Ovary (tissue), 9 donors: Measurements from ENCODE around the gene RFFL. TPM values are rescaled to one million over a fixed set of nuclear protein-coding genes. Genes with fewer than 3 reads are reported as not detected.
"Not testable (repeated sequence)": the region's sequence is repeated elsewhere in the genome, so short reads cannot be mapped to it uniquely, and the experiment has no call there.

Experiments used
- DNase-seq, 5 donors: peaks; one replicate each; pipeline ENCODE4 v3.0.0-alpha.2; 2019 to 2020
- H3K27ac ChIP-seq, 2 donors: fragments of 200-600 bp; one replicate each; pipeline versions ENCODE4 v1.5.1 to v1.8.0; 2019 to 2022
- H3K27me3 ChIP-seq: fragments of 200-600 bp; one replicate; pipeline ENCODE4 v1.8.0; 2022
- H3K36me3 ChIP-seq: fragments of 200-600 bp; sonication (generic); one replicate; pipeline ENCODE4 v1.5.1; 2019
- H3K4me1 ChIP-seq: one replicate; pipeline ENCODE4 v1.8.1; 2013; ENCODE audit warnings: mild to moderate bottlenecking, moderate library complexity; ENCODE audit not compliant: insufficient read depth
- H3K4me3 ChIP-seq: fragments of 200-600 bp; sonication (generic); one replicate; pipeline ENCODE4 v1.5.1; 2017
- H3K9me3 ChIP-seq, 2 donors: fragments of 200-600 bp in 1 of 2; sonication (generic) in 1 of 2; one replicate each; pipeline versions ENCODE4 v1.5.1 to v1.8.1; 2013 to 2019; ENCODE audit warnings: mild to moderate bottlenecking in 1 of 2, moderate library complexity in 1 of 2
- EP300 ChIP-seq: sonication (generic); formaldehyde crosslinking; IDR thresholded peaks from one replicate; pipeline ENCODE4 v1.6.1; 2017; ENCODE audit warnings: antibody characterized with exemption
- POLR2A ChIP-seq: fragments of 450-650 bp; IDR thresholded peaks from one replicate; pipeline ENCODE4 v1.6.1; 2017; ENCODE audit warnings: antibody characterized with exemption, mild to moderate bottlenecking, moderate library complexity
- WGBS, 3 donors: extraction: QIAGEN DNeasy Blood & Tissue Kit in 1 of 3; methylation state at CpG; one replicate each; pipeline versions ENCODE4 v1.1.5 to v1.1.7; 2013 to 2017; 5-methylcytosine and 5-hydroxymethylcytosine counted together
- intact Hi-C, 4 donors: fragments of 100-400 bp; cut with DNase I; formaldehyde crosslinking; loops; one replicate each; pipeline versions ENCODE4 v1.11.0 to v1.15.1; 2022 to 2023
- polyA plus RNA-seq, 2 donors: library from polyadenylated mRNA; stranded (reverse); fragments of 200-250 nt in 1 of 2; fragments of 350-450 nt in 1 of 2; fragmentation: Illumina TruSeq in 1 of 2; extraction: RNeasy Lipid Tissue Mini Kit (QIAGEN cat#74804) in 1 of 2; gene quantifications; one replicate each; pipeline ENCODE4 v1.2.3, GENCODE V29; 2013 to 2014
- total RNA-seq, 7 donors: library from RNA; depleted of rRNA in 2 of 7; stranded (reverse); fragments of >200 nt in 2 of 7; fragmentation: NEBNext Ultra II Directional in 3 of 7; extraction: Animal tissue kit (Norgen Biotek cat#: 25700) in 3 of 7; gene quantifications; one replicate each; pipeline versions ENCODE4 v1.1.0 to v1.2.4, GENCODE V29; 2016 to 2023
- TF ChIP-seq, protein P1 (sequence below), 3 donors: fragments of 450-650 bp in 2 of 3; fragments of 200-600 bp in 1 of 3; IDR thresholded peaks; one replicate each; pipeline versions ENCODE4 v1.5.1 to v1.8.0; 2016 to 2022; ENCODE audit warnings: antibody characterized with exemption in 3 of 3, mild to moderate bottlenecking in 1 of 3
- donor health status: DM: no; HTN: no; CAD: no; lungs with moderate emphysema.
- donor health status: DM: no; HTN: no; CAD: no.
- donor health status: Bipolar disorder and iron deficiency.
- donor health status: DM: yes; HTN: yes; CAD: no.
- donor health status: DM: no; HTN: no; CAD: no.
- donor health status: DM: yes; HTN: yes; CAD: no.

Gene RFFL
- total and polyA plus RNA-seq, 9 donors: 6.3 to 23.9 (median 18.5) TPM

DNA sequence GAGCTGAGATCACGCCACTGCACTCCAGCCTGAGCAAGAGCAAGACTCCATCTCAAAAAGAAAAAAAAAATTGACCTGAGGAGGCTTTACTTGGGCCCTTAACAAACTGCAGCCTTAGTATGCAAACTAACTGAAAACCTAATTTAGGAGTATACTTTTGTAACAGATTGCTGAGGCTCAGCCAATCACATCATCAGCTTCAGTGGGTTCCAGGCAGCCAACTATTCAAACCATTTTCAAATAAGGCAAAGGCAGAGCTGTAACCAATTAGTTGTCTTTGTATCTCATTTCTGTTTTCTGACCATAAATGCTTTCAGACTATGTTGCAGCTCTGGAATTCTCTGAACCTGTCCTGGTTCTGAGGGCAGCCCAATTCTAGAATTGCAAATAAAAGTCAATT, 32.2 kb upstream of the RFFL start:
- Histone ChIP-seq H3K9me3 (no peaks in the 10 kb centered on the region), H3K4me3 (no peak overlapping the region), H3K36me3 (no peaks in the 10 kb centered on the region), H3K27ac (no peak overlapping the region), H3K4me1 (no peaks in the 10 kb centered on the region), H3K27me3 (no peaks in the 10 kb centered on the region)
- intact Hi-C loops: no loop called here
- WGBS, 3 donors: 96 to 100% (median 98%) methylated on average over 1 of the region's 1 CpG
- no peak for DNase-seq
- no peak for TF ChIP-seq POLR2A
- TF ChIP-seq EP300: no peak
- TF ChIP-seq, protein P1, sequence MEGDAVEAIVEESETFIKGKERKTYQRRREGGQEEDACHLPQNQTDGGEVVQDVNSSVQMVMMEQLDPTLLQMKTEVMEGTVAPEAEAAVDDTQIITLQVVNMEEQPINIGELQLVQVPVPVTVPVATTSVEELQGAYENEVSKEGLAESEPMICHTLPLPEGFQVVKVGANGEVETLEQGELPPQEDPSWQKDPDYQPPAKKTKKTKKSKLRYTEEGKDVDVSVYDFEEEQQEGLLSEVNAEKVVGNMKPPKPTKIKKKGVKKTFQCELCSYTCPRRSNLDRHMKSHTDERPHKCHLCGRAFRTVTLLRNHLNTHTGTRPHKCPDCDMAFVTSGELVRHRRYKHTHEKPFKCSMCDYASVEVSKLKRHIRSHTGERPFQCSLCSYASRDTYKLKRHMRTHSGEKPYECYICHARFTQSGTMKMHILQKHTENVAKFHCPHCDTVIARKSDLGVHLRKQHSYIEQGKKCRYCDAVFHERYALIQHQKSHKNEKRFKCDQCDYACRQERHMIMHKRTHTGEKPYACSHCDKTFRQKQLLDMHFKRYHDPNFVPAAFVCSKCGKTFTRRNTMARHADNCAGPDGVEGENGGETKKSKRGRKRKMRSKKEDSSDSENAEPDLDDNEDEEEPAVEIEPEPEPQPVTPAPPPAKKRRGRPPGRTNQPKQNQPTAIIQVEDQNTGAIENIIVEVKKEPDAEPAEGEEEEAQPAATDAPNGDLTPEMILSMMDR (IDR thresholded peaks at IDR 0.05): no peak

DNA sequence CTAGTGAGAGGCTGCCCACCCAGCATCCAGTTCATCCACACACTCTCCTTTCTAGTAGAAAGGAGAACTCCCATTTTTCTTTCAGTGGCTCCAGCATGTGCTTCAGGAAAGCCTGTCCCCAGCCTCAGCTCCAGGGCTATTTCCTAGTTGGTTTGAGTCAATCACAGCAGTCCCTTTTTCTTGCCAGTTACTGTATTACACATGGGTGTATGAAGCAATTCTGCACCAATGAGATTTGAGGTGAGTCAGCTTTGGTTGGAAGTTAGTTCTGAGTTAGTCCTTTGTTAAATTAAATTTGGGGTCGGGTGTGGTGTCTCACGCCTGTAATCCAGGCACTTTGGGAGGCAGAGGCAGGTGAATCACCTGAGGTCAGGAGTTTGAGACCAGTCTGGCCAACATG, 31.4 kb upstream of the RFFL start:
- no peaks in the 10 kb centered on the region for H3K36me3 ChIP-seq
- no peaks in the 10 kb centered on the region for H3K4me1 ChIP-seq
- no peak for DNase-seq
- TF ChIP-seq EP300 (no peak), POLR2A (no peak)
- TF ChIP-seq, protein P1 (IDR thresholded peaks at IDR 0.05): no peak
- no peaks in the 10 kb centered on the region for H3K9me3 ChIP-seq
- H3K4me3 ChIP-seq: no peak overlapping the region
- intact Hi-C loops: no loop called here
- no peaks in the 10 kb centered on the region for H3K27me3 ChIP-seq
- no peak overlapping the region for H3K27ac ChIP-seq
- WGBS, 3 donors: 84 to 91% (median 88%) methylated on average over 2 of the region's 2 CpGs

DNA sequence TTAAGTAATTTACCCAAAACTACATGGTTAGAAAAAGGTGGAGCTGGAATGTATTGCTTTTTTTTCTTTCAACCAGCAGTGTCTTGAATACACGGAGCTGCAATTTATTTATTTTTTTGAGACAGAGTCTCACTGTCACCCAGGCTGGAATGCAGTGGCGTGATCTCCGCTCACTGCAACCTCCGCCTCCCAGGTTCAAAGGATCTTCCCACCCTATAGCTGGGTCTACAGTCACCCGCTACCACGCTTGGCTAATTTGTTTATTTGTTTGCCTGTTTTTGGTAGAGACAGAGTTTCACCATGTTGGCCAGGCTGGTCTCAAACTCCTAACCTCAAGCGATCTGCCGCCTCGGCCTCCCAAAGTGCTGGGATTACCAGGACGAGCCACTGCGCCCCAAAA, 27.2 kb upstream of the RFFL start:
- H3K4me3 ChIP-seq, H3K4me1 ChIP-seq, H3K27ac ChIP-seq, intact Hi-C loops, H3K27me3 ChIP-seq, H3K9me3 ChIP-seq, H3K36me3 ChIP-seq, DNase-seq: not testable (repeated sequence)
- WGBS, 3 donors: 82 to 86% (median 83%) methylated on average over 11 of the region's 11 CpGs

DNA sequence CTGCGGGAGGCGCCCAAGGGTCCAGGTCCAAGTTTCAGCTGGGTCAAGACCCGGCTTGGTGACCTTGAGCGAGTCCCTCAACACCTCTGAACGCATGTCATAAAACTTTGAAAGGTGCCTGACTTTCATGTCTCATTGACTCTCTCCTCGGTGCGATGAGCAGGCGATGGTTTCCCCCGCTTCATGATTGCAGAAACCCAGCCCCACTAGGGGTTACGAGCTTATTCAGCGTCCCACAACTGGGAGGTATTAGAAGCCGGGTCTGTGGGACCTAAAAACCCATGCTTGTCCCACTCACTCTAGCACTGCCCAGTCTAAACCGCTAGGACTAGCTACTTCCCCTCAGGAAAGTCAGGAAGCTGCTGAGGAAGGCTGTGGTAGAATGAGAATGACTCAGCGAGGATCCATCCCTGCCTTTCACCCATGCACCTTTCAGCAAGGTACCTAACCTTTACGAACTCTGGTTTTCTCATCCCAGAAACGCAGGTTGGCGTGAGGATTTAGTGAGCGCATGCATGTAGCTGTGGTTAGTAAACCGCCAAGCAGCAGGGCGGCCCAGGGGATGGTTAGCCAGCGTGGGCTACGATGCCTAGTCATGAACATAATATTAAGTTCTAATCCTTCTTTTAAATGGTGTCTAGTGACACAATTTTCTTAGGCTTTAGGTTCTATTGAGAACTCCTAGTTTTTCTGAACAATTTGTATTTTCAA, 26.2 kb upstream of the RFFL start:
- peaks cover 6% of the 10 kb centered on the region for H3K4me1 ChIP-seq
- H3K9me3 ChIP-seq: no peaks in the 10 kb centered on the region
- H3K36me3 ChIP-seq: no peaks in the 10 kb centered on the region
- no peak for TF ChIP-seq POLR2A
- TF ChIP-seq, protein P1 (IDR thresholded peaks at IDR 0.05): peak; percentile 0 to 56 (median 19)
- 38 to 47% (median 39%) methylated on average over 22 of the region's 22 CpGs for WGBS, 3 donors
- H3K27me3 ChIP-seq: no peaks in the 10 kb centered on the region
- peak in 2 of 5 donors; percentile 23 to 34 for DNase-seq
- H3K27ac ChIP-seq: no peak overlapping the region
- intact Hi-C loops: loop anchor here in 3 of 4 donors (10.0 kb wide), 3 partner anchors 95 to 125 kb away; partner anchors contain the start of genes CCT6B (in 2 of the 3), ZNF830 (in 2 of the 3) and LIG3 (in 1 of the 3)
- H3K4me3 ChIP-seq: peak overlapping the region; percentile 74

DNA sequence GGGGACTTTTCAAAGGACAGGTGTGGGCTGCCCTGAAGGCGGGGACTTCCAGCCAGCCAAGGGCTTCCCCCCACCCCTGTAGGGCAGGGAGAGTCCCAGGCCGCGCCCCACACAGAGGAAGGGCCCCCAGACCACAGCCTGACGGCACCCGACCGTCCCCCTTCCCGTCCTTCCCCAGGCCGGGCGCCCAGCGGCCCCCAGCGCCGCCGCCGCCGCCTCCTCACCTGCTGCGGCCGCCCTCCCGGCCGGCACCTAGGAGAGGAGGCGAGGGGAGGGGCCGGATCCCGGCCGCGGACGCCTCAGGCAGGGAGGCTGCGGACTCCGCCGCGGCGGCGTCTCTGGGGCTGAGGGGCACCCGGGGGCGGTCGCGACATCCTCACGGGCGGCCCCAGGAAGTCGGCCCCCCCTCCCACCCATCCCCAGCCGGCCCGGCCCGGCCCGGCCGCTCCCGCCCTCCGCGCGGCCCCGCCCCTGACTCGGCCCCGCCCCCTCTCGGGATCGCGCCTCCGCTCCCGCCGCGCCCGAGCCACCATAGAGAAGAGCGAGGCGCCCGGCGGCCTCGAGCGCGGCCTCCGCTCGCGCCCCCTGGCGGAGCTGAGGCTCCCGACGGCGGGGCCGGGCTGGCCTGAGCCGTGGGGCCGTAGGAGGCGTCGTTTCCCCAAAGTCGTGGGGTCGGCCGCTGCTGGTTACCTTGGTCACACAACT, 25.5 kb upstream of the RFFL start:
- Histone ChIP-seq H3K4me3 (peak overlapping the region; percentile 74), H3K4me1 (peaks cover 6% of the 10 kb centered on the region), H3K27ac (peak overlapping the region; percentile 62 to 66), H3K9me3 (no peaks in the 10 kb centered on the region), H3K27me3 (no peaks in the 10 kb centered on the region), H3K36me3 (no peaks in the 10 kb centered on the region)
- TF ChIP-seq POLR2A: peak; percentile 36
- no peak for TF ChIP-seq EP300
- TF ChIP-seq, protein P1 (IDR thresholded peaks at IDR 0.05): peak; percentile 79 to 82 (median 82)
- intact Hi-C loops: loop anchor here in 3 of 4 donors (10.0 kb wide), 3 partner anchors 94 to 124 kb away; partner anchors contain the start of genes CCT6B (in 2 of the 3), ZNF830 (in 2 of the 3) and LIG3 (in 1 of the 3)
- DNase-seq: peak; percentile 82 to 93 (median 88)
- 0 to 1% (median 0%) methylated on average over 38 to 80 of the region's 80 CpGs for WGBS, 3 donors
